Measurements from ENCODE around the gene SEMA3F.
"Not testable (repeated sequence)": the region's sequence is repeated elsewhere in the genome, so short reads cannot be mapped to it uniquely, and the experiment has no call there.

Gene SEMA3F

DNA sequence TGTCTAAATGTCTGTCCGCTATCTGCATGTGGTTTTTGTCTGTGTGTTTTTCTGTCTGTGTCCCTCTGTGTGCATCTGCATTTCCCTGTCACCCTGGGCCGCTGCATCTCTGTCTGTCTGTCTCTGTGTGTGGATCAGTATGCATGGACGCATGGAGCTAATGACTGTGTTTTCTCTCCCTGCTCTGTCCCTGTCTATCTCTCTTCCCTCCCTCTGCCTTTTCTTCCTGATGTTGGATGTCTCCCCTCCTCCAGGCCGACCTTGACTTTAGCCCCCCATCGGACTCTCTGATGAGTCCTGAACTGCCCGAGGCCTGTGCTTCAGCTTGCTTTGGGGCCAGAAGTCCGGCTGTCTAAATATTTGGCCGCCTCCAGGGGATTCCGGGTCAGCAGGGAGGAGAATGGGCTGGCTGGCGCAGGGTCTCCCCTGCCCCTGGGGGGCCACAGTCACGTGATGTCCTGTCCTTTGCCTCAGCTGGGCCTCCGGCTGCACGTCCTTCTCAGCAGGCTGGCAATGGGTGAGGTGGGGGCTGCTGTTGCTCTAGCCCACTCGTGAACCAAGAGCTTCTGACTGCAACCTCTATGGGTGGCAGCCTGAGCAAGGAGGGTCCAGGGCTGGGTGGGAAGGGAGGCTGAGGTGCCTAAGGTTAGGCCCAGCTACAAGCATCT, 53.7 kb downstream of the SEMA3F start:
- peak overlapping the region in 1 of 3 experiments; percentile 37 for H3K27ac Mint-ChIP-seq
- TF ChIP-seq, protein P1, sequence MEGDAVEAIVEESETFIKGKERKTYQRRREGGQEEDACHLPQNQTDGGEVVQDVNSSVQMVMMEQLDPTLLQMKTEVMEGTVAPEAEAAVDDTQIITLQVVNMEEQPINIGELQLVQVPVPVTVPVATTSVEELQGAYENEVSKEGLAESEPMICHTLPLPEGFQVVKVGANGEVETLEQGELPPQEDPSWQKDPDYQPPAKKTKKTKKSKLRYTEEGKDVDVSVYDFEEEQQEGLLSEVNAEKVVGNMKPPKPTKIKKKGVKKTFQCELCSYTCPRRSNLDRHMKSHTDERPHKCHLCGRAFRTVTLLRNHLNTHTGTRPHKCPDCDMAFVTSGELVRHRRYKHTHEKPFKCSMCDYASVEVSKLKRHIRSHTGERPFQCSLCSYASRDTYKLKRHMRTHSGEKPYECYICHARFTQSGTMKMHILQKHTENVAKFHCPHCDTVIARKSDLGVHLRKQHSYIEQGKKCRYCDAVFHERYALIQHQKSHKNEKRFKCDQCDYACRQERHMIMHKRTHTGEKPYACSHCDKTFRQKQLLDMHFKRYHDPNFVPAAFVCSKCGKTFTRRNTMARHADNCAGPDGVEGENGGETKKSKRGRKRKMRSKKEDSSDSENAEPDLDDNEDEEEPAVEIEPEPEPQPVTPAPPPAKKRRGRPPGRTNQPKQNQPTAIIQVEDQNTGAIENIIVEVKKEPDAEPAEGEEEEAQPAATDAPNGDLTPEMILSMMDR (IDR thresholded peaks at IDR 0.05; ENCODE audit: unreplicated experiment in 3 of 3), result no peak
- H3K27me3 Mint-ChIP-seq (ENCODE audit: low read depth), result peaks cover 34% of the 10 kb centered on the region
- H3K4me1 Mint-ChIP-seq, result peaks cover 6% of the 10 kb centered on the region
- H3K4me3 Mint-ChIP-seq, result peak overlapping the region in 2 of 3 experiments; percentile 5 to 34
- no peaks in the 10 kb centered on the region for H3K36me3 Mint-ChIP-seq (ENCODE audit: low read depth)
- no peaks in the 10 kb centered on the region for H3K9me3 Mint-ChIP-seq

DNA sequence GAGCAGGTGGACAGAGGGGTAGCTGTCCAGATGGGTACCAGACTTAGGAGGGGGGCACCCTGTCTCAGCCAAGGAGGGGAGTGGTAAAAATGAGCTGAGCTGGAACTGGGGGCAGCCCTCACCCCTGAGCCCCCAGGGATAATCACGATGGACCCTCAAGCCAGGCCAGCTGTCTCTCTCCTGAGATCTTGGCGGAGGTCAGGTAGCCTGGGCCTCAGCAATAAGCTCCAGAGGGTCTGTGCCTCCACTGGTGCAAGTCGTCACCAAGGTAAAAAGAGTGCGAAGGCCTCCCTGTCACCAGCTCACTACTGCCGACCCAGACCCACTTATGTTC, 55.0 kb downstream of the SEMA3F start:
- TF ChIP-seq, protein P1 (IDR thresholded peaks at IDR 0.05; ENCODE audit: unreplicated experiment in 3 of 3), result no peak
- Mint-ChIP-seq H3K4me1 (peaks cover 6% of the 10 kb centered on the region), H3K27me3 (ENCODE audit: low read depth) (peaks cover 24% of the 10 kb centered on the region), H3K27ac (no peak overlapping the region), H3K9me3 (no peaks in the 10 kb centered on the region), H3K36me3 (ENCODE audit: low read depth) (no peaks in the 10 kb centered on the region), H3K4me3 (no peak overlapping the region)

DNA sequence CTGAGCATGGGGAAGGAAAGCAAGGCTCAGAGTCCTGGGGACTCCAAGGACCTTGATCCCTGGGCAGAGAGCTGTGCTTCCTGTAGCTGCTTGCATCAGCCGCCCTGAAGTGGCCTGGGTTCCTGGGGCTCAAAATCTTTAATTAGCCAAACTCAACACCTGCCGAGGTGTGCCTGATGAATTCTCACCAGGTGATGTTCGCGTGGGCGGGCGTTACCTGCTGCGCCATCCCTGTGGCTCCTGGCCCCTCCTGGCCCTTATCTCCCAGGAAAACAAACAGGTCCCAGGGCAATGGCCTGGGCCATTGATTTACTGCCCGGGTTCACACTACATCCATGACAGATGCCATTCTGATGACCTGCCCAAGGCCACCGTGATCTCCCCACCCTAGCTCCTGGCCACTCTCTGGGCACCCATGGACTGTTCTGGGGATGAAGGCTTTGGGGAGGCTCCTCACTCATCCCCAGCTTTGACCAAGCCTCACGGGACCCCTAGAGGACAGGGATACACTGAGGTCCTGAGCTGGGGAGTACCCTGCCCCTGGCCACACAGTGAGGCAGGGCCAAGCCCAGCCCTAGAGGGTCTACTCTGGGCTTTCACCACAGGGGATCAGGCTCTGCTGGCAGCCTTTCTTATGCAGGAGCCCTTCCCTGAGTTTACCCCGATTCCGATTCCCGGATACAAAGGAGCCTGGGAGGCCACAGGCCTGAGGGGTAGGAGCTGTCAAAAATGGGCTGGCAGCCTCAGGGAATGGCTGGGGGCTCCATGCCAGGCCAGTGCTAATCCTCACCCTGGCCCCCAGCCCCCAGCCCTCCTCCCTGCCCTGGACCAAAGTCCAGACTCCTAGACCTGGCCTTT, 55.6 kb downstream of the SEMA3F start:
- TF ChIP-seq, protein P1 (IDR thresholded peaks at IDR 0.05; ENCODE audit: unreplicated experiment in 3 of 3), result no peak
- Mint-ChIP-seq H3K27ac (no peak overlapping the region), H3K9me3 (no peaks in the 10 kb centered on the region), H3K27me3 (ENCODE audit: low read depth) (peaks cover 21% of the 10 kb centered on the region), H3K36me3 (ENCODE audit: low read depth) (no peaks in the 10 kb centered on the region), H3K4me3 (no peak overlapping the region), H3K4me1 (peaks cover 6% of the 10 kb centered on the region)

DNA sequence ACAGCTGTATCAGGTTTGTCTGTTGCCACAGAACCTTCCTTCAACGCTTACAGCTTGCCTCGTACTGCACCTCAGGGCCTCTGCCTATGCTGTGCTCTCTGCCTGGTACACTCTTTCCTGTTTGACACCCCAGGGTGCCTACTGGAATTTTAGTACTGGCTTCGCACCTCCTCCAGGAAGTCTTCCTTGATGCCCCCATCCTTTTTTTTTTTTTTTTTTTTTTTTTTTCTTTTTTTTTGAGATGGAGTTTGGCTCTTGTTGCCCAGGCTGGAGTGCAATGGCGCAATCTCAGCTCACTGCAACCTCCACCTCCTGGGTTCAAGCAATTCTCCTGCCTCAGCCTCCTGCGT, 56.2 kb downstream of the SEMA3F start:
- H3K27me3 Mint-ChIP-seq (ENCODE audit: low read depth), result peaks cover 18% of the 10 kb centered on the region
- H3K4me1 Mint-ChIP-seq; H3K9me3 Mint-ChIP-seq; H3K36me3 Mint-ChIP-seq (ENCODE audit: low read depth); H3K4me3 Mint-ChIP-seq; H3K27ac Mint-ChIP-seq: not testable (repeated sequence)

DNA sequence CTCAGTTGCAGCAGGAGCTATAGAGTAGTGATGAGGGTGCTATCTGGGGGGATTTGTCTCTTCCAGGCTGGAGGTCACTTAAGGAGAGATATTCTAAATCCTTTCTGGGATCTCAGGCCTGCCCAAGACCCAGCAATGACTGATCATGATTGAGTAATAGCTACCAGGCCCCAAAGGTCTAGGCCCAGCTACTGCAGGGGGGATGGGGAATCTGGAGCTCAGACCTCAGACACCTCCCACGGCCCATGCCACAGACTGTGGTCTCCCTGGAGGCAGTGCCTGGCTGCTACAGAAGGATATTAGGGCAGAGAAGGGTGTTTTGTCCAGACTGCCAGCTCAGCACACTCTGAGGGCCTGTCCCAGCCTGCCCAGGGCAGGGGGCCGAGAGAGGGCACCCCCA, 56.8 kb downstream of the SEMA3F start:
- TF ChIP-seq, protein P1 (IDR thresholded peaks at IDR 0.05; ENCODE audit: unreplicated experiment in 3 of 3), result no peak
- Mint-ChIP-seq H3K27me3 (ENCODE audit: low read depth) (peaks cover 12% of the 10 kb centered on the region), H3K4me3 (no peak overlapping the region), H3K27ac (no peak overlapping the region), H3K4me1 (peaks cover 6% of the 10 kb centered on the region), H3K36me3 (ENCODE audit: low read depth) (no peaks in the 10 kb centered on the region), H3K9me3 (no peaks in the 10 kb centered on the region)

DNA sequence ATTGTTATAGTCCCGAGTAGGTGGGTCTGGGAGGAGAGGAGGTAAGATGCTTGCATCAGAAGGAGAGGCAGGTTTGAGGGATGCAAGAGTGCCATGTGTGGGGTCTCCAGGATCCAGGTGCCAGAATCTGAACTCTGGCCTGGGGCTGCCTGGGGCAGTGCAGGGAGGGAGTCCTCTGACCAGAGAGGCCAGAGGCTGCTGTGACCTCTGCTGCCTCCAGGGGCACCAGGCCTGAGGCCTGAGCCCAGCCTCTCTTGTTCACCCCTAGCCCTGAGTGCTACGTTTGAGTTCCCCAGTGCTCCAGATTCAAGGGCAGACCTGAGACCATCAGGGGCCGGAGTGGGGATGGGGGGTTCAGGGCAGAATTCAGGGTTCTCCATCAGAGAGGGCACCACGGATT, 57.4 kb downstream of the SEMA3F start:
- Mint-ChIP-seq H3K36me3 (ENCODE audit: low read depth) (no peaks in the 10 kb centered on the region), H3K9me3 (no peaks in the 10 kb centered on the region), H3K4me3 (no peak overlapping the region), H3K27ac (no peak overlapping the region), H3K4me1 (peaks cover 6% of the 10 kb centered on the region), H3K27me3 (ENCODE audit: low read depth) (peaks cover 6% of the 10 kb centered on the region)
- TF ChIP-seq, protein P1 (IDR thresholded peaks at IDR 0.05; ENCODE audit: unreplicated experiment in 3 of 3), result no peak

All from nephron (organoid).